ENCODE results near the gene SRSF4. TPM values are rescaled to one million over a fixed set of nuclear protein-coding genes. Genes with fewer than 3 reads are reported as not detected.

SRSF4 gene
- total RNA-seq, 1 experiment from 2014 or later, result 69.0 TPM

- no peaks in the 10 kb centered on the region for H3K9me2 ChIP-seq (ENCODE audit: insufficient read depth)
- peaks cover 27% of the 10 kb centered on the region for H3K79me2 ChIP-seq (ENCODE audit: insufficient read depth, low read length)
- no peaks in the 10 kb centered on the region for H3K36me3 ChIP-seq (ENCODE audit: control insufficient read depth in 1 of 2, insufficient read depth in 2 of 2, low read length in 2 of 2)
- no peak for ATAC-seq
- H3K4me1 ChIP-seq (ENCODE audit: control insufficient read depth in 1 of 2, insufficient read depth in 2 of 2, low read length in 2 of 2), result peaks cover 2 to 11% of the 10 kb centered on the region in 2 experiments; a peak in 2 of 4 replicates
- intact Hi-C loops (cut with micrococcal nuclease), result no loop called here
- H4K20me1 ChIP-seq (ENCODE audit: insufficient read depth), result no peaks in the 10 kb centered on the region
- ChIA-PET POLR2A (interaction anchor here (0.9 kb wide), 1 partner anchor 207 kb away, joined by 3 read pairs; no protein-coding TSS in a partner anchor), CTCF (interaction anchor here (2.7 kb wide), 1 partner anchor 238 kb away, joined by 9 read pairs; no protein-coding TSS in a partner anchor), RAD21 (ENCODE audit: low non-redundant PET in 1 of 2, low total read pairs in 2 of 2, uncharacterized antibody in 2 of 2, unreplicated experiment in 2 of 2) (interaction anchor here in 1 of 2 experiments (1.7 kb wide), 1 partner anchor 61 kb away, joined by 3 read pairs; the partner anchor contains the start of gene SRSF4)
- H3K27ac ChIP-seq (ENCODE audit: low read depth, low read length), result no peak overlapping the region
- no peak overlapping the region for H3K4me2 ChIP-seq (ENCODE audit: low read length)
- TF ChIP-seq TCF7L2 (IDR thresholded peaks at IDR 0.05; ENCODE audit: borderline replicate concordance, extremely low read depth, insufficient read depth, insufficient read length) (no peak), ZBTB33 (IDR thresholded peaks at IDR 0.05; ENCODE audit: extremely low read depth, insufficient replicate concordance, low read length) (no peak), YY1 (IDR thresholded peaks at IDR 0.05; ENCODE audit: extremely low read depth, insufficient replicate concordance, low read depth, low read length) (no peak), ZFX (IDR thresholded peaks at IDR 0.05) (no peak), ATF3 (IDR thresholded peaks at IDR 0.05) (no peak), FOSL1 (IDR thresholded peaks at IDR 0.05; ENCODE audit: low read depth) (no peak)
- DNase-seq (ENCODE audit: low read depth, low spot score), result no peak
- no peaks in the 10 kb centered on the region for H3K9me3 ChIP-seq (ENCODE audit: control insufficient read depth in 1 of 2, insufficient read depth in 1 of 2, low read depth in 1 of 2, low read length in 2 of 2)
- H3K9ac ChIP-seq (ENCODE audit: low read length), result no peak overlapping the region
- H3K27me3 ChIP-seq (ENCODE audit: insufficient read depth, low read length), result no peaks in the 10 kb centered on the region
- H2AFZ ChIP-seq (ENCODE audit: low read depth, low read length, poor library complexity, severe bottlenecking), result no peak overlapping the region
- H3K4me3 ChIP-seq (replicated peaks in 1 of 2; ENCODE audit: low read depth in 1 of 2, low read length in 2 of 2), result no peak overlapping the region
- no TSS peak for BruUV-seq (replicated peaks)
Observed at GRCh38 chr1:29120367-29120766, 61.3 kb downstream of the SRSF4 start.

All from HCT116 (cell line).